NOMO-1 treated with dmso at 0.1 percent for 144 hours (cell line): ENCODE measurements around the gene APOO.
"Not testable (repeated sequence)": the region's sequence is repeated elsewhere in the genome, so short reads cannot be mapped to it uniquely, and the experiment has no call there.

Source experiments
- DNase-seq: peaks from one replicate; lab custom pipeline; 2025; ENCODE audit not compliant: unreplicated experiment; lab: John Stamatoyannopoulos, UW

Gene APOO

DNA sequence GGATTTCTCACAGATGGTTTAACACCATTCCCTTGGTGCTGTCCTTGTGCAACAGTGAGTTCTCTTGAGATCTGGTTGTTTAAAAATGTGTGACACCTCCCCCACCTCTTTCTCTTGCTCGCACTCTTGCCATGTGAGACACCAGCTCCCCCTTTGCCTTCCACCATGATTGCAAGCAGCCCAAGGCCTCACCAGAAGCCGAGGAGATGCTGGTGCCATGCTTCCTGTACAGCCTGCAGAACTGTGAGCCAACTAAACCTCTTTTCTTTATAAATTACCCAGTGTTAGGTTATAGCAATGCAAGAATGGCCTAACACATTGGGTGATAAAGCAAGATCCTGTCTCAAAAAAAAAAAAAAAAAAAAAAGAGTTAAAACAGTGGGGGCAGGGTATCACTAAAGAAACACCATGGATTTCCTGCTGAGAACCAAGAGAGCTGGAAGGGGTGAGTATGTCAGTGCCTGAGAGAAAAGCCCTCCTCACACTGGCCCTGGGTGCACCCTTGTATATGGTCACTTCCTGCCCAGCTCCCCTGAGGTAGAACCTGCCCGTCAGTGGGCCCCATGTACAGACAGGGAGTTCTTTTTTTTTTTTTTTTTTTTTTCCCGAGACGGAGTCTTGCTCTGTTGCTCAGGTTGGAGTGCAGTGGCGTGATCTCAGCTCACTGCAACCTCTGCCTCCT, 46.4 kb downstream of the APOO start:
- no peak for DNase-seq

DNA sequence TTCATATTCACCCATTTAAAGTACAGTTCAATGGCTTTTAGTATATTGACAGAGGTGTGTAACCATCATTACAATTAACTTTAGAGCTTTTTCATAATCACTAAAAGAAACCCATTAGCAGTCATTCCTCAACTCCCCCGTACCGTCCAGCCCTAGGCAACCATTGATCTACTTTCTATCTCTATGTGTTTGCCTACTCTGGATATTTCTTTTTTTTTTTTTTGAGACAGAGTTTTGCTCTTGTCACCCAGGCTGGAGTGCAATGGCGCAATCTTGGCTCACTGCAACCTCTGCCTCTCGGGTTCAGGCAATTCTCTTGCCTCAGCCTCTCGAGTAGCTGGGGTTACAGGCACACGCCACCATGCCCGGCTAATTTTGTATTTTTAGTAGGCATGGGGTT, 48.5 kb downstream of the APOO start:
- not testable (repeated sequence) for DNase-seq

DNA sequence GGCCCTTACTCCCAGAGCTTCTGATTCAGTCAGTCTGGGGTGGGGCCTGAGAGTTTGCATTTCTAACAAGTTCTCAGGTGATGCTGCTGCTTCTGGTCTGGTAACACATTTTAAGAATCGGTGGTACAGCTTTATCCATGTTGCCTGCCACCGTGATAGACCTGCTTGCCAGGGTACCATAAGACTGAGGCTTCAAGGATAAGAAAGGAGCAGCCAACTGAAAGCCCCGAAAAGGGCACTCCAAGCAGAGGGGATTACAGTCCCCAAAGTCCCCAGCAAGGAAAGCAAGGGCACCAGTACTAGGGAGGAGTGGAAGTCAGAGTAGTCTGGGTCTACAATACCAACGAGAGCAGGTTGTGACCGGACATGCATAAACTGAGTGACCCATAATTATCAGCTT, 49.8 kb downstream of the APOO start:
- DNase-seq: no peak

GRCh38 chrX:23857363-23857762, 50.4 kb downstream of the APOO start:
- no peak for DNase-seq

- DNase-seq: no peak
Measured at GRCh38 chrX:23855569-23855968, 52.2 kb downstream of the APOO start.

GRCh38 chrX:23854945-23855344, 52.8 kb downstream of the APOO start:
- no peak for DNase-seq

DNA sequence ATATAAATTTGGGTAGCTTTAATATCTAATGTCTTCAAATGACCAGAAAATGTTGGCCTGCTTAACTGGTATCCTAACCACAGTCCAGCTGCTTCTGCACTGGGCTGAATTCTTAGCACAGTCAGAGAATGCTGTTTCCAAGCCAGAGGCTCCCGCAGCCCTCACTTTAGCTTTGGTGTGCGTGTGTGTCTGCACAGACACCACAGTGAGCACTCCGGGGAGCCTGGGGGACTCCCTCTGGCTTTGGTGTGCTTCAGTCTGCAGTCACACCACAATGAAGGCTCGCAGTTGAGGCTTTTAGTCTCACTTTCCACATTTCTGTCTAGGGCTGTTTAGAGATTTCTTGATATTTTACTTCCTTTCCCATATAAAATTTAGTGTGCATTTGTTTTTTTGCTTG, 53.6 kb downstream of the APOO start:
- DNase-seq: no peak

DNA sequence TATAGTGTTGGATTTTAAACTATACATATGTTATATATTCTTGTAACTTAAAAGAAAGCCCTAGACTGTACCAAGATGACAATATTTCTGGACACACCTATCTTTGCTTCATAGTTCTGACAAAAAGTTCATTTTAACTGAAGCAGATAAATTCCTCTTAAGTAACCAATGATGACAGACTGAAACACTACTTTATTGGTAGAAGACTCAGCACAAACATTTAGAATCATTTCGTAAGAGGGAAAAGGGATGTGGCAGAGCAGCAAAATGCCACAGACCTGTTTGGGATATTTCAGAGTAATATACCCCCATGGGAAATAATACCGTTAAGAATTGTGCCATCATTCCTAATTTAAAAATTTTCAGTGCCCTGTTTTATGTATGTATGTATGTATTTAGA, 56.2 kb downstream of the APOO start:
- no peak for DNase-seq

DNA sequence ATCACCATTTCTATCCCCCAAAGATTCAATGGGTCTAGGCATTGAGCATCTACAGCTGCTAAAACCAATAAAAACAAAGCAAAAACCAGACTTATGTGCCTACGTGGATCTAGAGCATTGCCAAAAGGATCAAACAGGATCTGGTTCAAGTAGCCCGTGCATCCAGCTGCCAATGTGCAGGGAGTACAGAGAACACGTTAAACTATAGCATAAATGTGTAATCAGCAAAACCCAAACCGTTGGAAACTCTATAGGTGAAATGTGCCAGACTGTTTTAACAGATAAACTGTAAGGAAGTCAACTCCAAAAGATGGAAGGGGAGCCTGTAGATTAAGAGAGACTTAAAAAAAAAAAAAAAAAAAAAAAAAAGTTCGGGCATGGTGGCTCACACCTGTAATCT, 58.5 kb downstream of the APOO start:
- DNase-seq: no peak

DNA sequence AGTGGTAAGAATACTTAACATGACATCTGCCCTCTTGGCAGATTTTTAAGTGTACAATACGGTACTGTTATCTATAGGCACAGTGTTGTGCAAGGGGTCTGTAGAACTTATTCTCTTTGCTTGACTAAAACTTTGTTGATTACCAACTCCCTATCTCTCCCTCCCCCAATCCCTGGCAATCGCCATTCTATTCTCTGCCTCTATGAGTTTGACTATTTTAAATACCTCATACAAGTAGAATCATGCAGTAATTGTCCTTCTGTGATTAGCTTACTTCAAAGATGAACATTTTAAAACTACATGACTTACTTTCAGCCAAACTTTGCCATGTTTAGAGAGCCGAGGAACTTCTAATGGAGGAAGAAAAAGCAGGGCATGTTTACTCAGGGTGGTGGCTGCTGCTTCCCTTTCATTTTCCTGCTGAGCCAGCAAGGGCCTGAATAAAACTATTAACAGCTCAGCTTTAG, 62.4 kb downstream of the APOO start:
- DNase-seq: no peak

GRCh38 chrX:23844502-23845138, 63.1 kb downstream of the APOO start:
- DNase-seq: no peak

- DNase-seq: no peak
Measured at GRCh38 chrX:23841847-23842522, 65.8 kb downstream of the APOO start.

DNA sequence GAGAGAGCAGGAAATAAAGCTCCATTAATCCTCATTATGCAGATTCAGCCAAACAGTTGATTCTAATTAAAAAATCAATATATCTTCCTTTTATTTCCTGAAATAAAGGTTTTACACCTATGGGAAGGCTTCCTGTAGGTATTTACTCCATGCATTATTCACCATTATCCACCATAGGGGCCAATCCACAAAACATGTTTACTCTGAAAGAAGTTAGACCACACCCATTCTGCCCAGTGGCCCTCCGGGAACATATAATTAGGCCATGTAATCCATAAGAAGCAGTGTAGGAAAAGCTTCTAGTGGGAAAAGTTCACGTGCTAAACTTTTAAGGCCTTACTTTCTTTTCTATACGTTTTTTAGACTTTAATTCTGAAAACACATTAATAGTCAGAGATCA, 67.1 kb downstream of the APOO start:
- no peak for DNase-seq

DNA sequence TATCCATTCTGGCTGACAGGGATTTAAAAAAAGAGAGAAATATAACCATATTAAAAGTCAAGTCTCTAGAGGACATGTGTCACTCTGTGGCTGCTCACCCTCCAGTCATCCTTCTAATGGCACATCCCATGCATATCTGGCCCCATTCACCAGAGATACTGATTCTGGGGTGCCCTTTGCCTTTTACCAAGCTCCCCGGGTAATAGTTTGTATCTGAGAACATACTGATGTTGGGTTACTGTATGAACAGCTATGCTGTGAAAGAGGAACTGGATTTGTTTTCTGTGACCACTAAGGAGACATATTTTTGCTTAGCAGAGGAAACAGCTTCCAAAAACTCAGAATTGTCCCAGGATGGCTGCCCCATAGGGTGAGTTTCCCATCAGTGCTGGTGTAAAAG, 68.8 kb downstream of the APOO start:
- DNase-seq: no peak

GRCh38 chrX:23832721-23833120, 75.0 kb downstream of the APOO start:
- DNase-seq: no peak

DNA sequence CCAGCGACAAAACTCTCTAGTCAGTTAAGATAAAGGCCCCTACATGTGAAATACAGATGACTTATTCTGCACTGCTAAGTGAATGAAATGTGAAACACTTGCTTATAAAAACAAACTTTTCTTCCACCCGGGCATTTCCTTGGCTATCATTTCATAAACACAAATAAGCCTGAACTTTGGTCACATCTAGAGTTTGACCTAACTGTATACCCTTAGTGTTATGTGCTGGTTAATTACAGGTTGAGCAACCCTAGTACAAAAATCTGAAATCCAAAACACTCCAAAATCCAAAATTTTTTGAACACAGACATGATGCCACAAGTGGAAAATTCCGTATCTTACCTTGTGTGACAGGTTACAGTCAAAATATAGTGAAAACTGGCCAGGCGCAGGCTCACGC, 78.9 kb downstream of the APOO start:
- DNase-seq: no peak

GRCh38 chrX:23826653-23827052, 81.1 kb downstream of the APOO start:
- DNase-seq: no peak

DNA sequence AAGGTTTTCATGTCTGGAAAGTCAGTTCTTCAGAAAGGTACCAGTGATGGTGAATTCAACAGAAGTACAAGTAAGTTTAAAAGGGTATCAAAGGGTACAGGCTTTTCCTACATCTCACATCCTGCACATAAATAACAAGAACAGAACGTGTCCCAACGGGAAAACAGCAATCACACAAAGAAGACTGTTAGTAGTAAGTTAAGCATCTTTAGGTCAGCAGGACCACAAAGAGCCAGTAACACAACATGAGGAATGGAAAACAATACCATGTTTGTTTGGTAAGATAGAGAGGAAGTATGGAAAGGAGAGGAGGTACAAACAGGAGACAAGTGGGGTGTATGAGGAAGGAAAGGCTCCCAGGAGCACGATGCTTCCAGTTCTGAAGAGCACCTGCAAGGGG, 81.5 kb downstream of the APOO start:
- no peak for DNase-seq

DNA sequence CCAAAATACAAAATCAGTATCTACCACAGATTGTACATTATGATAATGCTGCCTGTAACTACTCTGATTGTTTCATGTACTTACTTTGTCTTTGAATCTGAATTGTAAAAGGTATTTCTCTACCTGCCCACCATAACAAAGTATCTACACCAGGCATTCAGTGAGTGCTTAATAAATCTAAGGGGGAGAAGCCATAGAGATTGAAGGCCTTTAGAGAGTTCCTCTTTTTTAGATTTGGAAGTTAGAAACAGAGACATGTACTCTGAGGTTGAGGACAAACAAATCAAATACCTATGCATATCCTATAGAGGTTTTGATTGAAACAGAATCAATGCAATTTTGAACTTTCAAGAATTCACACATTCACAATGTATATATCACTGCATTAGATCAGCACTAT, 82.1 kb downstream of the APOO start:
- no peak for DNase-seq

GRCh38 chrX:23822841-23823240, 84.9 kb downstream of the APOO start:
- DNase-seq: no peak

DNA sequence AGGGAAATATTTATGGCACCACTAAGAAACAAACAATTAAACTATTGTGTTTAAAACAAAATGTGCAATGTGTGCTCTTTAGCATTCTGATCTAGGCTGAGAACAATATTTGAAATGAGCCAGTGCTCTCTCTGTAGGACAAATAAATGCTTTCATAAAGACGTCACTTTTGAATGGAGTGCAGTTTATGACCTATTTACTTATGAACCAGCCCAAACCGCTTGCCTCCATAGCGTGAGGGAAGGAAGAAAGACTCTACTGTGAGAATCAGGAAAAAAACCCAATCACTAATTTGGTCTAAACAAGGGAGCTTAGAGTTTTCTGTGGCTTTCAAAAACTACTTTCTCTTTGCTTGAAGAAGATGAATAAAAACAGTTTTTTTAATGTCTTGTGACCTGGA, 85.3 kb downstream of the APOO start:
- no peak for DNase-seq

DNA sequence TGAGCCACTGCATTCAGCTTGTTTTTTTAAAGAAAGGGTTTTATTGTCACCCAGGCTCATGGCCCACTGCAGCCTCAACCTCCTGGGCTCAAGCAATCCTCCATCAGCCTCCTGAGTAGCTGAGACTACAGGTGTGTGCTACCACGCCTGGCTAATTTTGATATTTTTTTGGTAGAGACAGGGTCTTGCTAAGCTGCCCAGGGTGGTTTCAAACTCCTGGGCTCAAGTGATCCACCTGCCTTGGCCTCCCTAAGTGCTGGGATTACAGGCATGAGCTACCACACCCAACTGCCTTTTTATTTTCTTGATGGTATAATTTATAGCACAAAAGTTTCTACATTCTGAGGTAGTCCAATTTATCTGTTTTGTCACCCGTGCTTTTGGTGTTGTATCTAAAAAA, 85.9 kb downstream of the APOO start:
- no peak for DNase-seq
